ENCODE measurements around the gene TIMM17A. TPM values are rescaled to one million over a fixed set of nuclear protein-coding genes. Genes with fewer than 3 reads are reported as not detected.
"Not testable (repeated sequence)": the region's sequence is repeated elsewhere in the genome, so short reads cannot be mapped to it uniquely, and the experiment has no call there.

The TIMM17A gene
- total RNA-seq, 1 donor from 2014 or later = 139 TPM

DNA sequence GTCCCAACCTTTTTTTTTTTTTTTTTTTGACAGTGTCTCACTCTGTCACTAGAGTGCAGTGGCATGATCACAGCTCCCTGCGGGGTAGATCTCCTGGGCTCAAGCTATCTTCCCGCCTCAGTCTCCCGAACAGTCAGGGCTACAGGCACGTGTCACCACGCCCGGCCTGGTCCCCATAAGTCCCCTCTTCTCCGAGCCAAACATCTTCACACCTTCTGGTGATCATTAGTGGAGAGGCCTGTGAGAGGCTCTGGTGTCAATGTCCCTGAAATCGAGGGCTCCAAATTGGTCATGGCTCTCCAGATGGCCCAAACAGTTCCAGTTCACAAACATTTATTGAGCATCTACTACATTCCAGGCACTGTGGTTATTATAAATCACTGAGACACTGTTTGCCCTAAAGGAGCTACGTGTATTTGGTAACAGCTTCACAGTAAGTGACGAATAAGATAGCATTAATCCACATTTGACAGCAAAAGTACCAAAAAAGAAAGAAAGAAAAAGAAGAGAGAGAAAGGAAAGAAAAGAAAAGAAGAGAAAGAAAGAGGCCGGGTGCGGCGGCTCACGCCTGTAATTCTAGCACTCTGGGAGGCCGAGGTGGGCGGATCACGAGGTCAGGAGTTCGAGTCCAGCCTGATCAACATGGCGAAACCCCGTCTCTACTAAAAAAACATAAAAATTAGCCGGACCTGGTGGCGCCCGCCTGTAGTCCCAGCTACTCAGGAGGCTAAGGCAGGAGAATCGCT is 867 bp upstream of the TIMM17A start:
- DNase-seq (ENCODE audit: low read depth) (no peak), FAIRE-seq (no peak)
- Mint-ChIP-seq H3K27me3 (ENCODE audit: low read depth, unreplicated experiment) (peaks cover 4% of the 10 kb centered on the region), H3K4me1 (ENCODE audit: low read depth, unreplicated experiment) (peaks cover 9% of the 10 kb centered on the region), H3K36me3 (ENCODE audit: low read depth, unreplicated experiment) (peaks cover 3% of the 10 kb centered on the region), H3K27ac (ENCODE audit: unreplicated experiment) (peak overlapping the region; percentile 78), H3K4me3 (ENCODE audit: unreplicated experiment) (peak overlapping the region; percentile 92), H3K9me3 (ENCODE audit: unreplicated experiment) (peaks cover 2% of the 10 kb centered on the region)
- Histone ChIP-seq H4K20me1 (ENCODE audit: insufficient read depth, low read length) (peaks cover 14% of the 10 kb centered on the region), H3K9ac (ENCODE audit: low read length) (peak overlapping the region; percentile 93), H3K4me2 (ENCODE audit: low read length) (peak overlapping the region; percentile 89), H2AFZ (ENCODE audit: low read depth, low read length) (peak overlapping the region; percentile 67), H3K27me3 (ENCODE audit: insufficient read depth, low read length) (no peaks in the 10 kb centered on the region), H3K4me3 (ENCODE audit: insufficient read depth, low read depth, low read length) (peak overlapping the region; percentile 98), H3K27ac (ENCODE audit: low read depth, low read length) (peak overlapping the region; percentile 89), H3K36me3 (ENCODE audit: insufficient read depth, low read length) (peaks cover 16% of the 10 kb centered on the region), H3K79me2 (ENCODE audit: insufficient read depth, low read length) (peaks cover 37% of the 10 kb centered on the region), H3K9me3 (ENCODE audit: insufficient read depth, low read depth, low read length) (no peaks in the 10 kb centered on the region), H3K4me1 (ENCODE audit: insufficient read depth, low read length) (peaks cover 9% of the 10 kb centered on the region)
- no peak for TF ChIP-seq EZH2 (IDR thresholded peaks at IDR 0.05; ENCODE audit: insufficient read depth, low read length)
- TF ChIP-seq, protein P1, sequence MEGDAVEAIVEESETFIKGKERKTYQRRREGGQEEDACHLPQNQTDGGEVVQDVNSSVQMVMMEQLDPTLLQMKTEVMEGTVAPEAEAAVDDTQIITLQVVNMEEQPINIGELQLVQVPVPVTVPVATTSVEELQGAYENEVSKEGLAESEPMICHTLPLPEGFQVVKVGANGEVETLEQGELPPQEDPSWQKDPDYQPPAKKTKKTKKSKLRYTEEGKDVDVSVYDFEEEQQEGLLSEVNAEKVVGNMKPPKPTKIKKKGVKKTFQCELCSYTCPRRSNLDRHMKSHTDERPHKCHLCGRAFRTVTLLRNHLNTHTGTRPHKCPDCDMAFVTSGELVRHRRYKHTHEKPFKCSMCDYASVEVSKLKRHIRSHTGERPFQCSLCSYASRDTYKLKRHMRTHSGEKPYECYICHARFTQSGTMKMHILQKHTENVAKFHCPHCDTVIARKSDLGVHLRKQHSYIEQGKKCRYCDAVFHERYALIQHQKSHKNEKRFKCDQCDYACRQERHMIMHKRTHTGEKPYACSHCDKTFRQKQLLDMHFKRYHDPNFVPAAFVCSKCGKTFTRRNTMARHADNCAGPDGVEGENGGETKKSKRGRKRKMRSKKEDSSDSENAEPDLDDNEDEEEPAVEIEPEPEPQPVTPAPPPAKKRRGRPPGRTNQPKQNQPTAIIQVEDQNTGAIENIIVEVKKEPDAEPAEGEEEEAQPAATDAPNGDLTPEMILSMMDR (IDR thresholded peaks at IDR 0.05; ENCODE audit: insufficient read depth, low read depth, low read length) = no peak

- Mint-ChIP-seq H3K4me3 (ENCODE audit: unreplicated experiment) (peak overlapping the region; percentile 92), H3K36me3 (ENCODE audit: low read depth, unreplicated experiment) (peaks cover 3% of the 10 kb centered on the region), H3K27me3 (ENCODE audit: low read depth, unreplicated experiment) (no peaks in the 10 kb centered on the region), H3K9me3 (ENCODE audit: unreplicated experiment) (peaks cover 2% of the 10 kb centered on the region), H3K4me1 (ENCODE audit: low read depth, unreplicated experiment) (peaks cover 9% of the 10 kb centered on the region), H3K27ac (ENCODE audit: unreplicated experiment) (peak overlapping the region; percentile 78)
- H3K36me3 ChIP-seq (ENCODE audit: insufficient read depth, low read length) = peaks cover 21% of the 10 kb centered on the region
- H3K9me3 ChIP-seq (ENCODE audit: insufficient read depth, low read depth, low read length) = no peaks in the 10 kb centered on the region
- no peaks in the 10 kb centered on the region for H3K27me3 ChIP-seq (ENCODE audit: insufficient read depth, low read length)
- H3K4me2 ChIP-seq (ENCODE audit: low read length) = peak overlapping the region; percentile 89
- peak overlapping the region; percentile 93 for H3K9ac ChIP-seq (ENCODE audit: low read length)
- peak overlapping the region; percentile 92 for H2AFZ ChIP-seq (ENCODE audit: low read depth, low read length)
- peaks cover 47% of the 10 kb centered on the region for H3K79me2 ChIP-seq (ENCODE audit: insufficient read depth, low read length)
- H3K4me1 ChIP-seq (ENCODE audit: insufficient read depth, low read length) = peaks cover 9% of the 10 kb centered on the region
- H3K27ac ChIP-seq (ENCODE audit: low read depth, low read length) = peak overlapping the region; percentile 89
- peak overlapping the region; percentile 98 for H3K4me3 ChIP-seq (ENCODE audit: insufficient read depth, low read depth, low read length)
- H4K20me1 ChIP-seq (ENCODE audit: insufficient read depth, low read length) = peaks cover 23% of the 10 kb centered on the region
- FAIRE-seq = no peak
- TF ChIP-seq EZH2 (IDR thresholded peaks at IDR 0.05; ENCODE audit: insufficient read depth, low read length) = no peak
- TF ChIP-seq, protein P1 (IDR thresholded peaks at IDR 0.05; ENCODE audit: insufficient read depth, low read depth, low read length) = no peak
- DNase-seq (ENCODE audit: low read depth) = peak; percentile 20
Measured at GRCh38 chr1:201955729-201956143, 433 bp downstream of the TIMM17A start.

DNA sequence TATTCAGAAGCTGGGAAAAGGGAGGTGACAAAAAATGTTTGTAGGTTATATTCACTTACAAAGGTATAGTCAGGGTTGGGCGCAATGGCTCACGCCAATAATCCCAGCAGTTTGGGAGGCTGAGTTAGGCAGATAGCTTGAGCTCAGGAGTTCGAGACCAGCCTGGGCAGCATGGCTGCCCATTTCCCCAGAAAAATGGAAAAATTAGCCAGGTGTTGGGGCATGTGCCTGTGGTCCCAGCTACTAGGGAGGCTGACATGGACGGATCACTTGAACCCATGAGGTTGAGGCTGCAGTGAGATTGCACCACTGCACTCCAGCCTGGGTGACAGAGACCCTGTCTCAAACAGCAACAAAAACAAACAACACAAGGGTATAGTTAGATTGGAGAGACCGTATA is 3.0 kb downstream of the TIMM17A start:
- no peak overlapping the region for H3K27ac ChIP-seq (ENCODE audit: low read depth, low read length)
- H3K9me3 ChIP-seq (ENCODE audit: insufficient read depth, low read depth, low read length) = no peaks in the 10 kb centered on the region
- TF ChIP-seq EZH2 (IDR thresholded peaks at IDR 0.05; ENCODE audit: insufficient read depth, low read length) = no peak
- TF ChIP-seq, protein P1 (IDR thresholded peaks at IDR 0.05; ENCODE audit: insufficient read depth, low read depth, low read length) = no peak
- peaks cover 43% of the 10 kb centered on the region for H3K36me3 ChIP-seq (ENCODE audit: insufficient read depth, low read length)
- no peak overlapping the region for H2AFZ ChIP-seq (ENCODE audit: low read depth, low read length)
- peaks cover 9% of the 10 kb centered on the region for H3K4me1 ChIP-seq (ENCODE audit: insufficient read depth, low read length)
- Mint-ChIP-seq H3K27me3 (ENCODE audit: low read depth, unreplicated experiment) (no peaks in the 10 kb centered on the region), H3K36me3 (ENCODE audit: low read depth, unreplicated experiment) (peaks cover 5% of the 10 kb centered on the region), H3K4me3 (ENCODE audit: unreplicated experiment) (no peak overlapping the region), H3K9me3 (ENCODE audit: unreplicated experiment) (peaks cover 2% of the 10 kb centered on the region), H3K4me1 (ENCODE audit: low read depth, unreplicated experiment) (peaks cover 9% of the 10 kb centered on the region), H3K27ac (ENCODE audit: unreplicated experiment) (no peak overlapping the region)
- FAIRE-seq (no peak), DNase-seq (ENCODE audit: low read depth) (no peak)
- peaks cover 65% of the 10 kb centered on the region for H3K79me2 ChIP-seq (ENCODE audit: insufficient read depth, low read length)
- H3K4me2 ChIP-seq (ENCODE audit: low read length) = no peak overlapping the region
- peaks cover 44% of the 10 kb centered on the region for H4K20me1 ChIP-seq (ENCODE audit: insufficient read depth, low read length)
- H3K27me3 ChIP-seq (ENCODE audit: insufficient read depth, low read length) = no peaks in the 10 kb centered on the region
- no peak overlapping the region for H3K4me3 ChIP-seq (ENCODE audit: insufficient read depth, low read depth, low read length)
- H3K9ac ChIP-seq (ENCODE audit: low read length) = no peak overlapping the region

DNA sequence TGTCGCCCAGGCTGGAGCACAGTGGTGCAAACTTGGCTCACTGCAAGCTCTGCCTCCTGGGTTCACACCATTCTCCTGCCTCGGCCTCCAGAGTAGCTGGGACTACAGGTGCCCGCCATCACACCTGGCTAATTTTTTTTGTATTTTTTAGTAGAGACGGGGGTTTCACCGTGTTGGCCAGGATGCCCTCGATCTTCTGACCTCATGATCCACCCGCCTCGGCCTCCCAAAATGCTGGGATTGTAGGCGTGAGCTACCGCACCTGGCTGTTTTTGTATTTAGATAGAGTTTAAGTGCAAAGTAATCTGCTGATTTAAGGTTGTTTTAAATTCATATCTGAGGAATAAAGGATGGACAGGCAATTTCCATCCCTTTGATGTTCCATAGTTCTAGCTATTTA is 7.1 kb downstream of the TIMM17A start:
- not testable (repeated sequence) for H3K9me3 ChIP-seq (ENCODE audit: insufficient read depth, low read depth, low read length); H3K27me3 Mint-ChIP-seq (ENCODE audit: low read depth, unreplicated experiment); DNase-seq (ENCODE audit: low read depth); H2AFZ ChIP-seq (ENCODE audit: low read depth, low read length); H3K4me1 ChIP-seq (ENCODE audit: insufficient read depth, low read length); H3K4me2 ChIP-seq (ENCODE audit: low read length); H3K36me3 Mint-ChIP-seq (ENCODE audit: low read depth, unreplicated experiment); FAIRE-seq; H3K4me3 Mint-ChIP-seq (ENCODE audit: unreplicated experiment); H3K4me1 Mint-ChIP-seq (ENCODE audit: low read depth, unreplicated experiment); H3K9me3 Mint-ChIP-seq (ENCODE audit: unreplicated experiment); H3K27ac ChIP-seq (ENCODE audit: low read depth, low read length); H3K27ac Mint-ChIP-seq (ENCODE audit: unreplicated experiment); H3K9ac ChIP-seq (ENCODE audit: low read length); H3K27me3 ChIP-seq (ENCODE audit: insufficient read depth, low read length); H3K4me3 ChIP-seq (ENCODE audit: insufficient read depth, low read depth, low read length)
- H3K36me3 ChIP-seq (ENCODE audit: insufficient read depth, low read length) = peaks cover 62% of the 10 kb centered on the region
- H3K79me2 ChIP-seq (ENCODE audit: insufficient read depth, low read length) = peaks cover 71% of the 10 kb centered on the region
- H4K20me1 ChIP-seq (ENCODE audit: insufficient read depth, low read length) = peaks cover 64% of the 10 kb centered on the region
